ENCODE data around the gene SH3BP1.
"Not testable (repeated sequence)": the region's sequence is repeated elsewhere in the genome, so short reads cannot be mapped to it uniquely, and the experiment has no call there.

The SH3BP1 gene

GRCh38 chr22:37676736-37677492 lies 37.4 kb downstream of the SH3BP1 start:
- in situ Hi-C loops (cut with MboI; ENCODE audit: low sequenced_read_pairs) = no loop called here

GRCh38 chr22:37677493-37677974 lies 38.1 kb downstream of the SH3BP1 start:
- in situ Hi-C loops (cut with MboI; ENCODE audit: low sequenced_read_pairs) = no loop called here

GRCh38 chr22:37678372-37678771 lies 38.9 kb downstream of the SH3BP1 start:
- in situ Hi-C loops (cut with MboI; ENCODE audit: low sequenced_read_pairs) = no loop called here

DNA sequence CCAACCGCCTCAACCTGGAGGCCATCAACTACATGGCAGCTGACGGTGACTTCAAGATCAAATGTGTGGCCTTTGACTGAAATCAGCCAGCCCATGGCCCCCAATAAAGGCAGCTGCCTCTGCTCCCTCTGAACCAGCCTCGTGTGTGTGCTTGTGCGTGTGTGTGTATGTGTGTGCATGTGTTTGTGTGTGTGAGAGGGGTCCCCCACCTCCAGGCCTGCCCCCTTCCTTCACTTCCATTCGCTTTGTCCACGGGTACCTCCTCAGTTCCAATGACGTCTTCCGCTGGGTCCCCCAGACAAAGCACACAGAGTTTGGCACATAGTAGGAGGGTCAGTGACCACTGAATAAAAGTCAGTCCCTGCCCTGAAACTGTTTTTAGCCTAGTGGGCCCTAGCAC lies 40.2 kb downstream of the SH3BP1 start:
- in situ Hi-C loops (cut with MboI; ENCODE audit: low sequenced_read_pairs) = no loop called here

- in situ Hi-C loops (cut with MboI; ENCODE audit: low sequenced_read_pairs) = no loop called here
Measured at GRCh38 chr22:37680191-37680851, 40.9 kb downstream of the SH3BP1 start.

GRCh38 chr22:37681001-37681424 lies 41.5 kb downstream of the SH3BP1 start:
- in situ Hi-C loops (cut with MboI; ENCODE audit: low sequenced_read_pairs) = no loop called here

DNA sequence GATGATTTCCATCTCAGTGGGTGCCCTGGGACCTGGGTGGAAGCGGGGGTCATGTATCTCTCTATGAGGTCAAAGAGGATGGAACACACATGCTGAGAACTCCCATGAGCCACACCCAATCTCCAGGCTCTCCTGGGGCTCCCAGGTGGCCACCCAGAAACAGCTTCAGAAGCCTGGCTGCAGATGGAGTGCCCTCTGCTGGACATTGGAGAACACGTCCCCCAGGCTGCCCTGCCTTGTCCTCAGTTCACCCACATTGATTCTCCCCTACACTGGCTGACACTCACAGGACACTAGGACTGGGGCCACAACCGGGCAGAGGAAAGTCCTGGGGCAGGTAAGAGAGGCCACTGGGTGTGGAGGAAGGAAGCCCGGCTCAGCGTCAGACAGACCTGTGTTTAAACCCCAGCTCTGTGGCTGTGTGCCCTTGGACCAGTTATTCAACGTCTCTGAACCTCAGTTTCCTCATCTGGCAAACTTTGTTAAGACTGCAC lies 42.1 kb downstream of the SH3BP1 start:
- in situ Hi-C loops (cut with MboI; ENCODE audit: low sequenced_read_pairs) = no loop called here

DNA sequence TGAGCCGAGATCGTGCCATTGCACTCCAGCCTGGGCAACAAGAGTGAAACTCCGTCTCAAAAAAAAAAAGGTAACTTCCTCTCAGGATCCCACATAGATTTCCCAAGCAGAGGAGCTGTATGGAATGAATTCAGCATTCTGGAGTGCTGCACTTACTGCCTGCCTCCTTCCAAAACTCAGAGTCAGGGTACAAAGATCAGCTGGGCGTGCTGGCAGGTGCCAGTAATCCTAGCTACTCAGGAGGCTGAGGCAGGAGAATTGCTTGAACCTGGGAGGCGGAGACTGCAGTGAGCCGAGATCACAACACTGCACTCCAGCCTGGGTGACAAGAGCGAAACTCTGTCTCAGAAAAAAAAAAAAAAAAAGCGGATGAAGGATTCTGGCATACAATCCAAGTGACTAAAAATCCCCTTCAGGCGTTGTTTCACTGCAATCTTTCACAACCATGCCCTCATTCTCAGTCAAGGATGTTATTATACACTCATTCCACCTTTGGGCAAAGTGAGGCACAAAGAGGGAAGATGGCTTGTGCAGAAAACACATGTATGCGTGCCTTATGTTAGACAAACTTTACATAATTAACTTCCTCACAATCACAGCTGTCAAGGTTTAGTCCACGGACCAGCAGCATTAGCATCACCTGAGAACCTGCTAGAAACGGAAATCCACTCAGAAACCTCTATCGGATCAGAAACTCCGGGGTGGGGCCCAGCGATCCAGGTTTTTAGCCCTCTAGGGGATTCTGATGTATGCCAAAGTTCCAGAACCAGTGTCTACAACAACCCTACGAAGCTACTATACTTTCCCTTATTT lies 45.5 kb downstream of the SH3BP1 start:
- in situ Hi-C loops (cut with MboI; ENCODE audit: low sequenced_read_pairs) = no loop called here

DNA sequence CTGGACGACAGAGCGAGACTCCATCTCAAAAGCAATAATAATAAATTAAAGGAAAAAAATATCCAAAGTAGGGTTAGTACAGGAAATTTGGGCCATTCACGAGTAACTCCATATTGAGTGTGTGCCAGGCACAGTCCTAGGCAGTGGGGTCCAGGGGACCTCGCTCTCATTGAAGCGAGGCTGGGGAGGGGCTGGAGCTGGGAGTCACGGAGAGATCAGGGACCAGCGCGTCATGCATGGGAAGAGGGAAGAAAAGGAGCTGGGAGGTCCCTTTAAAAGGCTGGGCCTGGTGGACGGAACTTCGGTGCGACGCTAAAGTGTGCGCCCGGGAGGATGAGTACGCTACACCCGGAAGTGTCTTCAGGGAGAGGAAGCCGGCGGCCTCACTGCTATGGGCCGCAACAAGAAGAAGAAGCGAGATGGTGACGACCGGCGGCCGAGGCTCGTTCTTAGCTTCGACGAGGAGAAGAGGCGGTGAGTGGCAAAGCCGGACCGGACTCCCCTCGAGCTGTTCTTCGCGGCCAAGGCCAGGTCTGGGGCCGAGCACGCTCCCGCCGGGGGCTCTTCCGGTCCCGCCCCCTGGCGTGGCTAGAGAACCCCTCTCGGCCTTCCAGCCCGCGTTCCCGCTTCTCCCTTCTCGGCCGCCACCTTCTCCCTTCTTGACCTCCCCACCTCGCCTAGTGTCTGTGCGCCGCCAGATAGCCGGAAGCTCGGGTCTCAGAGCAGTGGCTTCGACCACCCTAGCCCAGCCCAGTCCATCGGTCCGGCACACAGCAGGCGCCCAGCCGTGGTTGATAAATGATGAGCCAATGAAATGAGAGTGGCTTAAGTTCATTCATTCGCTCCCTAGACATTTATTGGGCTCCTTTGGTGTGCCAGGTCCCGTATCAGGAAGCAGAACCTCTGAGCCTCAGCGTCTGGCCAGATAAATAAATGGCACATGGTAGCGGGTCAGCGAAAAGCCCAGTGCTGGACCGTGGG lies 46.8 kb downstream of the SH3BP1 start, which contains the start of gene NOL12:
NOL12 (plus strand) TSS at position 342 of the 981 bp plus-strand sequence; CDS start at position 392, 50 bp downstream.
- in situ Hi-C loops (cut with MboI; ENCODE audit: low sequenced_read_pairs) = no loop called here

DNA sequence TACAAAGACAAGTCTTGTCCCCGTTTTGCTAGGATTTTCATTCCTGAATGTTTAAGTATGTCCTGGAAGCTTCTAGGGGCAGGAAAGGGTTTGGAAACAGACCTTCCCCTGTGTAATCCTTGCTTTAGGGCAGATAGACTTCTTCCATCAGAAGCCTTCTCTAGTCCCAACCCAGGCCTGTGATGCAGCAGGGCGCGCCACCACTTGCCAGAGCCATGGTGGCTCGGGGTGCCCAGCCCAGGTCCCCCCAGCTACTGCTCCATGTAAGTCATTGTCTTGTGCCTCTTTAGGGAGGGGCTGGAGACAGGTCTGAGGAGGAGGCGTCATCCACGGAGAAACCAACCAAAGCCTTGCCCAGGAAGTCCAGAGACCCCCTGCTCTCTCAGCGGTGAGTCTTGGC lies 50.9 kb downstream of the SH3BP1 start:
- in situ Hi-C loops (cut with MboI; ENCODE audit: low sequenced_read_pairs) = no loop called here

GRCh38 chr22:37690901-37691504 lies 51.5 kb downstream of the SH3BP1 start:
- in situ Hi-C loops (cut with MboI; ENCODE audit: low sequenced_read_pairs) = no loop called here

DNA sequence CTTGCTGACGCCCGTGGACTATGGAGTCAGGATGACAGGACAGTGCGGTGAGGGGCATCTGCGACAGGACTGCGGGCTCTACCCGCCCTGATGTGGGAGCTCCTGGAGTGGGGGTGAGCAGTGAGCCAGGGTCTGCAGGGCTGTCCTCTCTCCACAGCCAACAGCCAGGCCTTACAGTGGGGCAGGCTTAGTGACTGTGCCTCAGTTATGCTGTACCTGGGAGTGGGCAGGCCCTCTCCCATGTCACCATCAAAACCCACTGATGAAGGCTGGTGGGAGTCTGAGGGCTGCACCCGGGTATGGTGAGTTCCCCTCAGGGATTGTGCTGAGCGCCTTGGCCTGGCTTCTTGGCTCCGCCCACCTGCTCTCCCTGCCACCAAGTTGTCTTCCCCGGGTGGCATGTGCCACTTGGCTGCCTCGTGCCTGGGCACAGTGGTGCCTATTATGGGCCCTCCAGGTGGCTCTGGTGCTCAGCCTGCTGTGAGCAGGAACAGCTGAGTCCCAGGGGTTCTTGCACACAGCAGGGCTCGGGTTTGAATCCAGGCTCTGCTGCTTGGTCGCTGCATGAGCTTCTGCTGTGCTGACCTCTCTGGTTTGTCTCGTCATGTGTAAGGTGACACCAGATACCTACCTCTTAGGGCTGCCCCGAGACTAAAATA lies 53.3 kb downstream of the SH3BP1 start:
- in situ Hi-C loops (cut with MboI; ENCODE audit: low sequenced_read_pairs) = no loop called here

GRCh38 chr22:37694131-37694530 lies 54.7 kb downstream of the SH3BP1 start:
- in situ Hi-C loops (cut with MboI; ENCODE audit: low sequenced_read_pairs) = not testable (repeated sequence)

- in situ Hi-C loops (cut with MboI; ENCODE audit: low sequenced_read_pairs) = not testable (repeated sequence)
Measured at GRCh38 chr22:37696260-37696656, 56.8 kb downstream of the SH3BP1 start.

- in situ Hi-C loops (cut with MboI; ENCODE audit: low sequenced_read_pairs) = no loop called here
Measured at GRCh38 chr22:37696657-37697537, 57.4 kb downstream of the SH3BP1 start, which contains the start of gene TRIOBP. Gene TRIOBP, plus strand, starts transcription at chr22:37697048. Its CDS starts 4,318 bp downstream, at chr22:37701366.

DNA sequence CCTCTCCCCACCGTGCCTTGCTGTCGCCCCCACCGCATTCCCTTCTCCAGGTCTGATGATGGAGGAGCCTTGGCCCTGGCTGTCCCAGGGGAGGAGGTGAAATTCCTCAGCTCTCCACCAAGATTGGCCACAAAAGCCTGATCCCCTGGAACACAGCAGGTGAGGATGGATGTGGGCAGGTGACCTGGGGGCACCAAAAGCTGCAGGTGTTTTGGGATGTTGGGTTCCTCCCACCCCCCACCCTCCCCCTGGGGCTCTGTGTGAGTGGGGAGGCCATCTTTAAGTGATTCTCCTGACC lies 58.0 kb downstream of the SH3BP1 start:
- in situ Hi-C loops (cut with MboI; ENCODE audit: low sequenced_read_pairs) = no loop called here

DNA sequence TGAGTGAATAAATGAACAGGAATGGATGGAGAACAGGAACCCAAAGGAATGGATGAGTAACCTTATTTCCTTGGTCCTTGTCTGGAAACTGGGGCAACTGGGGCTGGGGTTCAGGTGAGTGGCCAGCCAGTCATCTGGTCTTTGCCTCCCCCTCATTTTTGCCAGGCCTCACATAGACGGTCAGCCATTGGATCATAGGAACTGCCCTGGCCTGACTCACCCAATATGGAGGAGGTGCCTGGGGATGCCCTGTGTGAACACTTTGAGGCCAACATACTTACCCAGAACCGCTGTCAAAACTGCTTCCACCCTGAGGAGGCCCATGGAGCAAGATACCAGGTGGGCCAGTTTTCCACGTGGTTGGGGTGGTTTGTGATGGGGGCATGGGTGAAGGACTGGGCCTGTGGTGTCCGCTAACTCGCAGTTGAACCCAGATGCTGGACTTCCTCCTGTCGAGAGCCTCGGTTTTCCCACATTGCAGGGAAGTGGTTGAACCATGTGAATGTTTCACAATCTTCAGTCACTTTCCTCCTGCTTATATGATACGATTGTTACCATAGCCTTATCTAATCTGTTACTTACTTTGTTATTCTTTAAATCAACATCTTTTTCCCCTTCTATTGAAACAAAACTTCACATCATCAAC lies 61.8 kb downstream of the SH3BP1 start:
- in situ Hi-C loops (cut with MboI; ENCODE audit: low sequenced_read_pairs) = no loop called here

DNA sequence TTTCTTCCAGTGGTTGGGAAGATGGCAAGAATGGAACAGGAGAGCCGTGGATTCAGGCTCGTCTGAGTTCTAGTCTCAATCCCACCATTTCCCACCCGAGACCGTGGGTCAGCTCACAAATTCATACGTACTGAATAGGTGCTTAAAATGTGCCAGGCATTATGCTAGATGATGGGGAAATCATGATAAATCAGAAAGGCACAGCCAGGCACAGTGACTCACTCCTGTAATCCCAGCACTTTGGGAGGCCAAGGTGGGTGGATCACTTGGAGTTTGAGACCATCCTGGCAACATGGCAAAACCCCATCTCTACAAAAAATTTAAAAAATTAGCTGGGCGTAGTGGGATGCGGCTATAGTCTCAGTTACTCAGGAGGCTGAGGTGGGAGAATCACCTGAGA lies 64.4 kb downstream of the SH3BP1 start:
- in situ Hi-C loops (cut with MboI; ENCODE audit: low sequenced_read_pairs) = no loop called here

Measured in hTERT RPE-1 (cell line).